Kidney (tissue), 14 donors: Measurements from ENCODE around the gene PRAMEF5. TPM values are rescaled to one million over a fixed set of nuclear protein-coding genes. Genes with fewer than 3 reads are reported as not detected.
A peak's percentile ranks its signal among the peaks of the same experiment; 100 is the strongest.
"Not testable (repeated sequence)": the region's sequence is repeated elsewhere in the genome, so short reads cannot be mapped to it uniquely, and the experiment has no call there.

Experiments
- DNase-seq, 5 donors: peaks; one replicate each; pipeline ENCODE4 v3.0.0-alpha.2; 2013 to 2020
- FAIRE-seq: peaks from 2 replicates; lab custom pipeline; 2012; peaks lifted over from hg19 to GRCh38; lab: Jason Lieb, UNC
- H3K27ac ChIP-seq, 2 donors: one replicate each; pipeline ENCODE4 v1.7.0; 2013; ENCODE audit warnings: low read depth in 2 of 2, low read length in 2 of 2, inconsistent platforms in 1 of 2
- H3K27me3 ChIP-seq: one replicate; pipeline ENCODE4 v1.7.1; 2013; ENCODE audit warnings: low read length, inconsistent platforms; ENCODE audit not compliant: control insufficient read depth, insufficient read depth
- H3K36me3 ChIP-seq, 3 donors: one replicate each; pipeline versions ENCODE4 v1.7.0 to v1.7.1; 2013; ENCODE audit warnings: low read length in 3 of 3, control low read depth in 1 of 3, inconsistent platforms in 1 of 3; ENCODE audit not compliant: insufficient read depth in 3 of 3, control insufficient read depth in 2 of 3
- H3K4me1 ChIP-seq, 3 donors: one replicate each; pipeline versions ENCODE4 v1.7.0 to v1.7.1; 2013; ENCODE audit warnings: low read length in 3 of 3, inconsistent platforms in 1 of 3, low read depth in 1 of 3; ENCODE audit not compliant: control insufficient read depth in 2 of 3, insufficient read depth in 2 of 3
- H3K4me3 ChIP-seq, 3 donors: one replicate each; pipeline versions ENCODE4 v1.7.0 to v1.8.1; 2013; ENCODE audit warnings: low read length in 3 of 3, control low read depth in 1 of 3, inconsistent platforms in 1 of 3
- H3K9ac ChIP-seq, 3 donors: one replicate each; pipeline versions ENCODE4 v1.7.0 to v1.7.1; 2013; ENCODE audit warnings: low read length in 3 of 3, control low read depth in 1 of 3, inconsistent platforms in 1 of 3
- H3K9me3 ChIP-seq, 3 donors: one replicate each; pipeline versions ENCODE4 v1.7.0 to v1.7.1; 2013; ENCODE audit warnings: low read length in 3 of 3, control low read depth in 1 of 3, inconsistent platforms in 1 of 3; ENCODE audit not compliant: control insufficient read depth in 2 of 3, insufficient read depth in 1 of 3
- intact Hi-C: fragments of 100-400 bp; cut with DNase I; formaldehyde crosslinking; loops from one replicate; pipeline ENCODE4 v1.11.1; 2022
- polyA plus RNA-seq: library from polyadenylated mRNA; stranded (reverse); fragments of 350-450 nt; fragmentation: Illumina TruSeq; extraction: RNeasy Lipid Tissue Mini Kit (QIAGEN cat#74804); gene quantifications from one replicate; pipeline ENCODE4 v1.2.3, GENCODE V29; 2014; ENCODE audit warnings: low read depth, low replicate concordance; ENCODE audit not compliant: insufficient read depth
- total RNA-seq: library from RNA; stranded (reverse); fragmentation: NEBNext Ultra II Directional; extraction: Animal tissue kit (Norgen Biotek cat#: 25700); gene quantifications from one replicate; pipeline ENCODE4 v1.2.1, GENCODE V29; 2021
- TF ChIP-seq, protein P1 (sequence below): IDR thresholded peaks from 3 replicates; pipeline ENCODE4 v1.5.1; 2012; ENCODE audit warnings: mild to moderate bottlenecking, moderate library complexity, borderline replicate concordance; ENCODE audit not compliant: insufficient read depth; ENCODE audit errors: extremely low read depth
- donor health status: control.
- donor health status: control.
- donor health status: control.
- donor health status: control.
- donor health status: control.
- donor health status: DM: yes; HTN: yes; CAD: no.
- donor health status: Normal renal cell carcinoma (clear cell type).

PRAMEF5 gene
- total and polyA plus RNA-seq, 2 donors from 2014 or later, result not detected

- H3K27ac ChIP-seq, FAIRE-seq, H3K9ac ChIP-seq, H3K36me3 ChIP-seq, intact Hi-C loops, H3K4me1 ChIP-seq, DNase-seq, H3K27me3 ChIP-seq, H3K4me3 ChIP-seq, H3K9me3 ChIP-seq: not testable (repeated sequence)
Measured at GRCh38 chr1:13227271-13228055, 26.5 kb upstream of the PRAMEF5 start.

- Histone ChIP-seq H3K9me3 (no peaks in the 10 kb centered on the region), H3K4me3 (no peak overlapping the region), H3K36me3 (no peaks in the 10 kb centered on the region), H3K4me1 (no peaks in the 10 kb centered on the region), H3K27ac (no peak overlapping the region), H3K27me3 (no peaks in the 10 kb centered on the region), H3K9ac (no peak overlapping the region)
- intact Hi-C loops, result no loop called here
- TF ChIP-seq, protein P1, sequence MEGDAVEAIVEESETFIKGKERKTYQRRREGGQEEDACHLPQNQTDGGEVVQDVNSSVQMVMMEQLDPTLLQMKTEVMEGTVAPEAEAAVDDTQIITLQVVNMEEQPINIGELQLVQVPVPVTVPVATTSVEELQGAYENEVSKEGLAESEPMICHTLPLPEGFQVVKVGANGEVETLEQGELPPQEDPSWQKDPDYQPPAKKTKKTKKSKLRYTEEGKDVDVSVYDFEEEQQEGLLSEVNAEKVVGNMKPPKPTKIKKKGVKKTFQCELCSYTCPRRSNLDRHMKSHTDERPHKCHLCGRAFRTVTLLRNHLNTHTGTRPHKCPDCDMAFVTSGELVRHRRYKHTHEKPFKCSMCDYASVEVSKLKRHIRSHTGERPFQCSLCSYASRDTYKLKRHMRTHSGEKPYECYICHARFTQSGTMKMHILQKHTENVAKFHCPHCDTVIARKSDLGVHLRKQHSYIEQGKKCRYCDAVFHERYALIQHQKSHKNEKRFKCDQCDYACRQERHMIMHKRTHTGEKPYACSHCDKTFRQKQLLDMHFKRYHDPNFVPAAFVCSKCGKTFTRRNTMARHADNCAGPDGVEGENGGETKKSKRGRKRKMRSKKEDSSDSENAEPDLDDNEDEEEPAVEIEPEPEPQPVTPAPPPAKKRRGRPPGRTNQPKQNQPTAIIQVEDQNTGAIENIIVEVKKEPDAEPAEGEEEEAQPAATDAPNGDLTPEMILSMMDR, result peak; percentile 26
- peak in 2 of 5 donors; percentile 4 to 21 for DNase-seq
- FAIRE-seq, result no peak
Measured at GRCh38 chr1:13228343-13228781, 25.6 kb upstream of the PRAMEF5 start.

- H3K27me3 ChIP-seq, H3K4me3 ChIP-seq, H3K9me3 ChIP-seq, H3K36me3 ChIP-seq, FAIRE-seq, DNase-seq, H3K27ac ChIP-seq, intact Hi-C loops, H3K9ac ChIP-seq, H3K4me1 ChIP-seq: not testable (repeated sequence)
Measured at GRCh38 chr1:13230096-13230495, 23.9 kb upstream of the PRAMEF5 start.

DNA sequence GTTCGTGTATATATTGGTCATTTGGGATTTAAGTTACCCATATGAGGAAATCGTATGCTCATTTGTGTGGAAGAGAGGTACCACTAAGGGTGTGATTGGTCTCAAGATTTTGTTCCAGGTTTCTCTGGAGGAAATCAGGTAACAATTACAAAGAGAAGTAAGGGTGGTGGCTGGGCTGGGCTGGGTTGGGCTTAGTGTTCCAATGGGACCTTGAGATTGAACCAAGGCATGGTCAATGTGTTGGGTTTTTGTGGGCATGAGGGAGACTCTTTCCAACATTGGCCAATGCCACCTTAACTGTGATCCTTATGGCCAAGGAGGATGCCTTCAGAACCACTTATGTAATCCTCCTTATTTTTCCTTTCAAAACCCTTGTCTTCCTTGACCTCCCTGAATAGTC lies 23.4 kb upstream of the PRAMEF5 start:
- FAIRE-seq, DNase-seq, H3K36me3 ChIP-seq, H3K27me3 ChIP-seq, H3K9me3 ChIP-seq, H3K4me1 ChIP-seq, intact Hi-C loops, H3K9ac ChIP-seq, H3K4me3 ChIP-seq, H3K27ac ChIP-seq: not testable (repeated sequence)

GRCh38 chr1:13231061-13231750 lies 22.8 kb upstream of the PRAMEF5 start:
- intact Hi-C loops, H3K4me3 ChIP-seq, H3K27ac ChIP-seq, DNase-seq, H3K9me3 ChIP-seq, H3K27me3 ChIP-seq, H3K4me1 ChIP-seq, FAIRE-seq, H3K36me3 ChIP-seq, H3K9ac ChIP-seq: not testable (repeated sequence)

DNA sequence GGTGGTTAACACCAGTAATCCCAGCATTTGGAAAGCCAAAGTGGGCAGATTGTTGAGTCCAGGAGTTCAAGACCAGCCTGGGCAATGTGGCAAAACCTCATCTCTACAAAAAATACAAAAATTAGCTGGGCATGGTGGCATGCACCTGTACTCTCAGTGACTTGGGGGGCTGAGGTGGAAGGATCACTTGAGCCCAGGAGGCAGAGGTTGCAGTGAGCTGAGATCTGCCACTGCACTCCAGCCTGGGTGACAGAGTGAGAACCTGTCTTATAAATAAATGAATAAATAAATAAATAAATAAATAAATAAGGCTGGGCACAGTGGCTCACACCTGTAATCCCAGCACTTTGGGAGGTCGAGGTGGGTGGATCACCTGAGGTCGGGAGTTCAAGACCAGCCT lies 21.9 kb upstream of the PRAMEF5 start:
- FAIRE-seq, result not testable (repeated sequence)

DNA sequence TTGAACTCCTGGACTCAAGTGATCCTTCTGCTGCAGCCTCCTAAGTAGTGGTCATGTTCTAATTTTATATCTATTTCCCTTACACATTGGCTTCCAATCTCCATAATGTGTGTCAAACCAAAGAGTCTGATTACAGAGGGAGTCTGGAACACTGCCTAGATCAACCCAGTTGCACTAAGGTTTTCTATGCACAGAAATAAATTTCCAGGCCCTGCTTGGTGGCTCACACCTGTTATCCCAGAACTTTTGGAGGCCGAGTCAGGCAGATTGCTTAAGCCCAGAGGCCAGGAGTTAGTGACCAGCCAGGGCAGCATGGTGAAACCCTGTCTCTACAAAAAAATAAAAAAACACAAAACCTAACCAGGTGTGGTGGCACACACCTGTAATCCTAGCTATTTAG lies 19.9 kb upstream of the PRAMEF5 start:
- H3K4me1 ChIP-seq, H3K9ac ChIP-seq, H3K9me3 ChIP-seq, intact Hi-C loops, FAIRE-seq, H3K27me3 ChIP-seq, H3K36me3 ChIP-seq, H3K4me3 ChIP-seq, H3K27ac ChIP-seq: not testable (repeated sequence)
- peak in 1 of 5 donors; percentile 20 for DNase-seq

More for the DNA sequence above, 21.9 kb upstream of the PRAMEF5 start:
- DNase-seq, H3K4me1 ChIP-seq, H3K9ac ChIP-seq, H3K27me3 ChIP-seq, intact Hi-C loops, H3K4me3 ChIP-seq, H3K27ac ChIP-seq, H3K36me3 ChIP-seq, H3K9me3 ChIP-seq: not testable (repeated sequence)
